RPMI7951 (cell line): ENCODE results near the gene TREM1. TPM values are rescaled to one million over a fixed set of nuclear protein-coding genes. Genes with fewer than 3 reads are reported as not detected.

Experiments
- DNase-seq: peaks from one replicate; pipeline ENCODE4 v3.0.0-alpha.2; 2012; ENCODE audit warnings: low read depth
- total RNA-seq: library from RNA; depleted of rRNA; stranded (reverse); fragments of >200 nt; shearing (Covaris generic); gene quantifications from 2 replicates; pipeline ENCODE4 v1.2.3, GENCODE V29; 2014; rRNA removed

The TREM1 gene
- total RNA-seq = 2.0 TPM in 1 of 2 replicates, not detected in the other

- peak; percentile 47 for DNase-seq
These were observed at the start of gene TREM1 for GRCh38 chr6:41286544-41287346. TSS of gene TREM1 (minus strand) at chr6:41286682. CDS start at chr6:41286655, 27 bp downstream.

DNA sequence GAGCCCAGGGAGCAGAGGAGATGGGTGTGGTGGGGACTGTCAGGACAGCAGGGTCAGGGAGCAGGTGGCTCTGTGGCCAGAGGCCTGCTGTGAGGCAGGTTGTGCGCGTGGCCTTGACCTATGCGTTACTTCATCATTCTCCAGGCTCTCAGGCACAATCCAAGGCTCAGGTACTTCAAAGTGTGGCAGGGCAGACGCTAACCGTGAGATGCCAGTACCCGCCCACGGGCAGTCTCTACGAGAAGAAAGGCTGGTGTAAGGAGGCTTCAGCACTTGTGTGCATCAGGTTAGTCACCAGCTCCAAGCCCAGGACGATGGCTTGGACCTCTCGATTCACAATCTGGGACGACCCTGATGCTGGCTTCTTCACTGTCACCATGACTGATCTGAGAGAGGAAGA, 49.5 kb upstream of the TREM1 start:
- no peak for DNase-seq

GRCh38 chr6:41335296-41335695, 48.8 kb upstream of the TREM1 start, which contains the start of gene NCR2:
TSS of gene NCR2 (plus strand) at chr6:41335608. CDS start at chr6:41335877, 269 bp downstream.
- DNase-seq = no peak

DNA sequence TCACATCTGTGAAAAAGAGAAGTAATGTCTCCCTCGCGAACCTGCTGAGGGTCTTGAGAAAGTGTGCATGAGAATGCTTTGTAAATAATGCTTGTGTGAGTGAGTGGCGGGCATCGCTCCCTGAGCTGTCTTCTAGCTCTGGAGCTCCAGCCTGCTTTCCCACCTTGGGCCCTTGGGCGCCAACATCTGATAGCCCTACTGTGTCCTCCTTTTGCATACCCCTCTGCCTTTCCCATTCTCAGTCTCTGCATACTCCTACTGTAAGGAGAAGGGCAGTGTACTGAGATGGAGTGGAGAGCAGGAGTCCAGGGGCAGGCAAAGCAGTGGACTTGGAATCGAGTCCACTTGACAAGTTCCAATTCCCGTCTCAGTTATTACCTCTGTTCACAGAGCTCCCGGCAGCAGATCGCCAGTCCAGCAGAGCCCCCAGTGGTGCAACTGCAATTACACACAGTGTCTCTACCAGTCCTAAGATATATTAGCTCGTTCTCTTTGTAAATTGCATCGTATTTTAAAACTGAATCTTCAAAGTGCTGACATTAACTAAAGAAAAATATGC, 48.1 kb upstream of the TREM1 start:
- DNase-seq = no peak

DNA sequence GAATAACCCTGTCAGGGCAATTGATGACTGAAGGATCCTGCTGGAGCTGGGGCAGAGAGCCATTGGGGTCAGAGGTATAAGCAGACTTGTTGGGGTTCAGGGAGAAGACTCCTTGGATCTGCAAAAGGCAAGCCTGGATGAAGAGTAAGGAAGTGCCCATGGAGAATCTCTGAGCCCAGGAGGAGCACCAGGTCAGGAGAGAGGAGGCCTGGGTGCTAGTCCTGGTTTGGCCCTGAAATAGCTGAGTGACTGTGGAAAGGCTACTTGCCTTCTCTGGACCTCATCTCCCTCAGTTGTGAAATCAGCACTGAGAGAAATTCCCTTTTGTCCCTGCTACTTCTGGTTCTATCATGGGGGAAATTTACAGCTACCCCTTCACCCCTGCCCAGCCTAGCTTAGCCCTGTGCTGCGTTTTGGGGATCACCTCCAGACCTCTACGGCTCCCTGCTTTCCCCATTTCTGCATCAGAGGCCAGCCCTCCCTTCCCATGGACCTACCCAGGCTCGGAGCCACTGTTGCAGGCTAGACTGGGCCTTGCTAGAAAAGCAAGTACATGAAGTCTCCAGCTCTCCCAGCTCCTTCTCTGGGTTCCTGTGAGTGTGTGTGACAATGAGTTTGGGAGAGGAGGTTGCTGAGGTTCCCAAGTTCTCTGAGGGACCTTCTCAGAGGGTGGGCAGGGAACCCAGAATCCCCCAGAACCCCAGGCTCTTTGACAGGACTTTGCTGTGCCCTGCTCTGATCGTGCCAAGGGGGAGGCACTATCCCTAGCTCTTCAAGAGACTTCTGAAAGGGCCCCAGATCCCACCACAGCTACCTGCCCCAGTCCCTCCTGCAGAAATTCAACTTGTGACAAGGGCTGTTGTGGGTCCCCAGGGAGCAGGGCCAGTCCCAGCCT, 46.6 kb upstream of the TREM1 start:
- DNase-seq = no peak

DNA sequence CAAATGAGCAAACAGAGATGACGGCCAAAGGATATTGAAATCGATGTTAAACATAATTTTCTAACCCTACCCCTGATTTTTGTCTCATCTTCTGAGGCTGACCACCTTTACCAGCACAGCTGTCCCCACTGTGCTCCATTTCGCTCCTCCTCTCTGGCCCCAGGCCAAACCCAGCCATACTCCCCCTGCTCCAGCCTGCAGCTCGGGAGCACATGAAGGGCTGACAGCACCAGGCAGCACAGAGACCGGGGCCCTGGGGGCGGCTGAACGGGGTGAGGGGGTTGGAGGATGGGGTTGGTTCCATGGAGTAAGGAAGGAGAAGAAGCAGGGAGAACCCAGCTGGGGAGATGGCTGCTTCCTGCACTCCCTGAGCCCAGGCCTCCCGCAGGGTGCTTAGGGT, 45.8 kb upstream of the TREM1 start:
- no peak for DNase-seq

DNA sequence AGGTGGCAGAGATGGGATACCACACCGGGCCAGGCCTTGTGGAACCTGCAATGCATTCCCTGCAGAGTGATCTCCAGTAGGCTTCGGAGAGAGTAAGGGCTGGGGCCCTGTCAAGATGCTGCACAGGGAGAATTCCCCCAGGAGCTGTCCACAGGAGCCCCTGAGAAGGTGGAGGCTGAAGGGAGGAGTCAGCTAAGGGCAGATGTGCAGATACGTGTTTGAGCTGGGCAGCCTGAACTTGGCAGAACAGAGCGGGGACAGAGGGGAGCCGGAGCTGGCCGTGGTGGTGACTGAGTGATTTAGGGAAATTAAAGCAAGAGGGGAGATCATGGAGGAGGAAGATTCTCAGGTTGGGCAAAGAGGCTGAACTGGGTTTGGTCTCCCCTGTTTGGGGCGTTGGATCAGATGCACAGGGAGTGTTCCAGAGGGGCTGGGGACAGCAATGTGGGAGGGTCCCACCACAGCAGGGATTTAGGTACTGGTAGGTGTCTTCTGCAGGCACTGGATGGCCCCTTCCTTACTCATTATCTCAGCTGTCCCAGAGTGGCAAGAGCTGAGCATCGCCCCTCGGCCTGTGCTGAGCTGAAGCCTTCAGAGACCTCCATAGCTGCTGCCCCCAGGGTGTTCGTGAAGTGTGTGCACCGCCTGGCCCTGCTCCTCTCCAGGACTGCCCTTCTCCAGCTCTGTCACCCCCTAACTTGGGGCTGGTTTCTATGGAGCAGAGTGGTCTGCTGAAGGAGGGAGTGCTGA, 45.1 kb upstream of the TREM1 start:
- no peak for DNase-seq

- no peak for DNase-seq
These were observed 40.7 kb upstream of the TREM1 start for GRCh38 chr6:41327177-41327576.

- DNase-seq = no peak
These were observed 39.6 kb upstream of the TREM1 start for GRCh38 chr6:41326092-41326491.

GRCh38 chr6:41325446-41326066, 39.1 kb upstream of the TREM1 start:
- no peak for DNase-seq

GRCh38 chr6:41321183-41321582, 34.7 kb upstream of the TREM1 start:
- no peak for DNase-seq

- peak; percentile 70 for DNase-seq
These were observed 32.4 kb upstream of the TREM1 start for GRCh38 chr6:41318654-41319565.

DNA sequence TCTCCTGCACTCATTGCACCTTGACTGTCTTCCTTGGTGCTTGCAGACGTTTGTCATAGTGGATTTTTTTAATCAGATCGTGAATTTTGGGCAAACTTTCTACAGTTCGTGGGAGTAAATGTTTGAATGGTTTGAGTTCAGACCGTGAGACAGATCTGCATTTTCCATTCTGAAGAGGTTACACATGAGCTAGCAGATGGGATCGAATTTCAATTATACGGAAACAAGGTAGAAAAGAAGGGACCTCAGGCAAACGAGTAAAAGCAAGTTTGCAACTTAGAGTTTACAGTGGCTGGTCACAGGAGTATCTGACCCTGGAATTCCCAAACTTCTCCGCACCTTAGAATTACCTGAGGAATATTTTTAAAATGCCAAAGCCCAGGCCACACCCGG, 31.8 kb upstream of the TREM1 start:
- no peak for DNase-seq

DNA sequence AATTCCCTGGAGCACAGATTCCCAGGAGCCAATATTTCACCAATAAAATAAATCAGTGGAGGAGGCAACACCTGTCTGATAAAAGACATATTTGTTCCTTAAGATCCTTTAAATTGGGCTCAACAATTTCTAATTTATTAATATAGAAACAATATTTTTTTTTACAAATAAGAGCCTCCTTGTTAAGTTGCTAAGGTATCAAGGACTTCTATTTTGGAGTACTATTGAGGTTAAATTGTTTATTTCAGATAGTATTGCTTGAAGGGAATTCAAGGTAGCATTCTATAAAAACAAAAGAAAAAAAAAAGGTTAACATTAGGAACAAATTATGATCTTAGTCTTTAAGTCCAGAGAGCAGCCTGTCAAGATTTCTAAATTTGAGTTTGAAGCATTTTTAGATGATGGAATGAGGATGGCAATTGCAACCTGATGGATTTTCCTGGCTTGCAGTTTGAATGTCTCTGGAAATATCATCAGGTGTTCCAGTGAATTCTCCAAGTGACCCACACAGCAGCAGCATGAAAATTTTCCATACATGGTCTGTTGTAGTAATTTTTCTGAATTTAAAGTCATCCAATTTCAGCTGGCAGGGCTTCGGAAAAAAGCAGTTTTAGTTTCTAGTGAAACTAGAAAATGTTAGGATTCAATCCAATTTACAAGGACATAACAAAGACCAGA, 29.6 kb upstream of the TREM1 start:
- no peak for DNase-seq

GRCh38 chr6:41315203-41315602, 28.7 kb upstream of the TREM1 start:
- no peak for DNase-seq

DNA sequence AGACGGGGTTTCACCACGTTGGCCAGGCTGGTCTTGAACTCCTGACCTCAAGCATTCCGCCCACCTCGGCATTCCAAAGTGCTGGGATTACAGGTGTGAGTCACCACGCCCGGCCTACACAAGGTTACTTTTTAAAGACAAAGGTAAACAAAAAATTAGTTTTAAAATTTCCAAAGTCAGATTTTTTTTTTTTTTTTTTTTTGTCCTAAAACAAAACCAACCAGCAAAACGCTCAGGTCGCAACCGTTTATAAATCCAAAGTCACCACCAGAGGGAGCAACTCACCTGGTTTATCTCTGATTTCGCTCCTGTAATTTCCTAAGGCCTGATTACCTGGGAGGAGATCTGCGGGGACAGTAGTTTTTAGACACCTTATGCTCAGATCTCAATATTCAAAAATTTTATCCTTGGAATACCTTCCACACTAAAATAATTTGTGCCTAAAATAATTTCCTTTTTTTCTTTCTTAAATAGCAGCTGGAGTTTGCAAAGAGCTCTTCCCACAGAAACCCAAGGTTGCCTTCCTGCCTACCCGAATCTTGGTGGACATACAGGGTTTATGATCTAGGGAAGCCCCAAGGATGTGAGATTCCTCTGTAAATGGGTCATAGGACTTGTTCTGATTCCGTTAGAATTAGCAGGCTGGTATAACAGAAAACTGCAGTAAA, 19.8 kb upstream of the TREM1 start:
- peak; percentile 39 for DNase-seq

GRCh38 chr6:41302638-41303037, 16.2 kb upstream of the TREM1 start:
- DNase-seq = no peak

- DNase-seq = no peak
These were observed 12.5 kb upstream of the TREM1 start for GRCh38 chr6:41298785-41299502.
